Fibroblast of pulmonary artery (primary cell): Measurements from ENCODE around the gene PIP4K2A.

Experiments
- DNase-seq: peaks from one replicate; pipeline ENCODE4 v3.0.0-alpha.2; 2010; ENCODE audit warnings: low read depth
- H3K4me3 ChIP-seq: replicated peaks from 2 replicates; pipeline ENCODE4 v1.5.1; 2011; ENCODE audit warnings: low read depth, mild to moderate bottlenecking, control low read depth, low read length, moderate library complexity
- CTCF ChIP-seq: IDR thresholded peaks from 2 replicates; pipeline ENCODE4 v1.5.1; 2011; ENCODE audit warnings: mild to moderate bottlenecking, control low read depth, low read length, inconsistent platforms; ENCODE audit errors: missing control alignments

PIP4K2A gene

GRCh38 chr10:22679608-22680007 lies 34.8 kb downstream of the PIP4K2A start:
- no peak for TF ChIP-seq CTCF
- H3K4me3 ChIP-seq, result no peak overlapping the region
- DNase-seq, result no peak

GRCh38 chr10:22677333-22677732 lies 37.0 kb downstream of the PIP4K2A start:
- no peak for DNase-seq
- no peak overlapping the region for H3K4me3 ChIP-seq
- TF ChIP-seq CTCF, result no peak

GRCh38 chr10:22676435-22676834 lies 37.9 kb downstream of the PIP4K2A start:
- TF ChIP-seq CTCF, result no peak
- no peak for DNase-seq
- no peak overlapping the region for H3K4me3 ChIP-seq

GRCh38 chr10:22674573-22674930 lies 39.8 kb downstream of the PIP4K2A start:
- peak; percentile 78 for DNase-seq
- no peak overlapping the region for H3K4me3 ChIP-seq
- no peak for TF ChIP-seq CTCF

GRCh38 chr10:22673785-22674572 lies 40.4 kb downstream of the PIP4K2A start:
- no peak for TF ChIP-seq CTCF
- DNase-seq, result no peak
- no peak overlapping the region for H3K4me3 ChIP-seq

GRCh38 chr10:22673091-22673392 lies 41.3 kb downstream of the PIP4K2A start:
- H3K4me3 ChIP-seq, result no peak overlapping the region
- no peak for TF ChIP-seq CTCF
- DNase-seq, result no peak
